ENCODE measurements around the gene SLC5A12.

The SLC5A12 gene

GRCh38 chr11:26717771-26718170 lies 4.1 kb downstream of the SLC5A12 start:
- no peak for DNase-seq

GRCh38 chr11:26715133-26715532 lies 6.7 kb downstream of the SLC5A12 start:
- DNase-seq, result no peak

- DNase-seq, result no peak
These were observed 9.4 kb downstream of the SLC5A12 start for GRCh38 chr11:26712497-26712896.

- no peak for DNase-seq
These were observed 11.4 kb downstream of the SLC5A12 start for GRCh38 chr11:26710489-26710888.

GRCh38 chr11:26708736-26709456 lies 13.0 kb downstream of the SLC5A12 start:
- no peak for DNase-seq

- no peak for DNase-seq
These were observed 15.7 kb downstream of the SLC5A12 start for GRCh38 chr11:26706181-26706580.

GRCh38 chr11:26704249-26704648 lies 17.6 kb downstream of the SLC5A12 start:
- no peak for DNase-seq

- no peak for DNase-seq
These were observed 18.3 kb downstream of the SLC5A12 start for GRCh38 chr11:26703411-26704191.

- DNase-seq, result no peak
These were observed 19.5 kb downstream of the SLC5A12 start for GRCh38 chr11:26702406-26702805.

GRCh38 chr11:26700574-26701235 lies 21.2 kb downstream of the SLC5A12 start:
- DNase-seq, result no peak

- no peak for DNase-seq
These were observed 23.6 kb downstream of the SLC5A12 start for GRCh38 chr11:26698224-26698623.

- no peak for DNase-seq
These were observed 25.5 kb downstream of the SLC5A12 start for GRCh38 chr11:26696330-26696729.

GRCh38 chr11:26688701-26689100 lies 33.2 kb downstream of the SLC5A12 start:
- DNase-seq, result no peak

GRCh38 chr11:26687351-26687750 lies 34.5 kb downstream of the SLC5A12 start:
- DNase-seq, result no peak

- DNase-seq, result no peak
These were observed 44.3 kb downstream of the SLC5A12 start for GRCh38 chr11:26677566-26677965.

GRCh38 chr11:26676641-26677040 lies 45.2 kb downstream of the SLC5A12 start:
- DNase-seq, result no peak

GRCh38 chr11:26675233-26675928 lies 46.5 kb downstream of the SLC5A12 start:
- no peak for DNase-seq

GRCh38 chr11:26665946-26666345 lies 55.9 kb downstream of the SLC5A12 start:
- no peak for DNase-seq

- DNase-seq, result no peak
These were observed 56.8 kb downstream of the SLC5A12 start for GRCh38 chr11:26665036-26665435.

- DNase-seq, result no peak
These were observed 58.9 kb downstream of the SLC5A12 start for GRCh38 chr11:26662916-26663315.

- DNase-seq, result no peak
These were observed 66.6 kb downstream of the SLC5A12 start for GRCh38 chr11:26655287-26655686.

GRCh38 chr11:26651916-26652315 lies 69.9 kb downstream of the SLC5A12 start:
- DNase-seq, result no peak

GRCh38 chr11:26649884-26650283 lies 72.0 kb downstream of the SLC5A12 start:
- peak; percentile 62 for DNase-seq
